Mesendoderm (in vitro differentiated cells): ENCODE measurements around the gene GLIS1.

Experiments
- DNase-seq: peaks from one replicate; pipeline ENCODE4 v3.0.0; 2013
- H2AK5ac ChIP-seq: 2 replicates; pipeline ENCODE4 v1.6.1; 2013; ENCODE audit warnings: low read length, inconsistent platforms
- H2BK120ac ChIP-seq: 2 replicates; pipeline ENCODE4 v1.6.1; 2013; ENCODE audit warnings: low read depth, mild to moderate bottlenecking, low read length, moderate library complexity, mixed read lengths
- H2BK15ac ChIP-seq: replicated peaks from 2 replicates; pipeline ENCODE4 v1.6.1; 2013; ENCODE audit warnings: low read depth, mild to moderate bottlenecking, moderate library complexity
- H2BK5ac ChIP-seq: 2 replicates; pipeline ENCODE4 v1.6.1; 2013; ENCODE audit warnings: low read length, inconsistent platforms
- H3K18ac ChIP-seq: 2 replicates; pipeline ENCODE4 v1.6.1; 2013; ENCODE audit warnings: mild to moderate bottlenecking, low read length, mixed read lengths
- H3K23ac ChIP-seq: one replicate; pipeline ENCODE4 v1.6.1; 2013; ENCODE audit warnings: low read length
- H3K27ac ChIP-seq: 2 replicates; pipeline ENCODE4 v1.5.1; 2013; ENCODE audit warnings: low read depth, mild to moderate bottlenecking, inconsistent platforms, low read length, moderate library complexity
- H3K27me3 ChIP-seq: 2 replicates; pipeline ENCODE4 v1.6.1; 2013; ENCODE audit warnings: low read length, control low read depth, mild to moderate bottlenecking, inconsistent platforms; ENCODE audit not compliant: insufficient read depth, poor library complexity
- H3K36me3 ChIP-seq: 2 replicates; pipeline ENCODE4 v1.6.1; 2013; ENCODE audit warnings: low read length, inconsistent platforms; ENCODE audit not compliant: control insufficient read depth, insufficient read depth
- H3K4ac ChIP-seq: one replicate; pipeline ENCODE4 v1.6.1; 2013; ENCODE audit warnings: low read depth, mild to moderate bottlenecking, low read length, moderate library complexity
- H3K4me1 ChIP-seq: 2 replicates; pipeline ENCODE4 v1.6.1; 2013; ENCODE audit warnings: low read depth, low read length, inconsistent platforms; ENCODE audit not compliant: control insufficient read depth
- H3K4me2 ChIP-seq: 2 replicates; pipeline ENCODE4 v1.6.1; 2013; ENCODE audit warnings: low read length
- H3K4me3 ChIP-seq: 2 replicates; pipeline ENCODE4 v1.5.1; 2013; ENCODE audit warnings: mild to moderate bottlenecking, low read length
- H3K56ac ChIP-seq: one replicate; pipeline ENCODE4 v1.6.1; 2013; ENCODE audit warnings: low read length
- H3K79me1 ChIP-seq: 2 replicates; pipeline ENCODE4 v1.6.1; 2013; ENCODE audit warnings: low read length, inconsistent platforms
- H3K79me2 ChIP-seq: 2 replicates; pipeline ENCODE4 v1.6.1; 2013; ENCODE audit warnings: mild to moderate bottlenecking, low read length; ENCODE audit not compliant: control insufficient read depth, insufficient read depth
- H3K9ac ChIP-seq: 2 replicates; pipeline ENCODE4 v1.6.1; 2013; ENCODE audit warnings: low read length, inconsistent platforms
- H4K5ac ChIP-seq: one replicate; pipeline ENCODE4 v1.6.1; 2013; ENCODE audit warnings: low read length
- H4K8ac ChIP-seq: one replicate; pipeline ENCODE4 v1.6.1; 2013; ENCODE audit warnings: low read depth, mild to moderate bottlenecking, control low read depth, low read length, moderate library complexity
- WGBS: extraction: QIAGEN DNeasy Blood & Tissue Kit; methylation state at CpG from one replicate; pipeline ENCODE4 v1.1.7; 2013; ENCODE audit warnings: low lambda C conversion rate, missing lambda C conversion rate; ENCODE audit not compliant: insufficient coverage; ENCODE audit errors: extremely low coverage; 5-methylcytosine and 5-hydroxymethylcytosine counted together

Gene GLIS1

DNA sequence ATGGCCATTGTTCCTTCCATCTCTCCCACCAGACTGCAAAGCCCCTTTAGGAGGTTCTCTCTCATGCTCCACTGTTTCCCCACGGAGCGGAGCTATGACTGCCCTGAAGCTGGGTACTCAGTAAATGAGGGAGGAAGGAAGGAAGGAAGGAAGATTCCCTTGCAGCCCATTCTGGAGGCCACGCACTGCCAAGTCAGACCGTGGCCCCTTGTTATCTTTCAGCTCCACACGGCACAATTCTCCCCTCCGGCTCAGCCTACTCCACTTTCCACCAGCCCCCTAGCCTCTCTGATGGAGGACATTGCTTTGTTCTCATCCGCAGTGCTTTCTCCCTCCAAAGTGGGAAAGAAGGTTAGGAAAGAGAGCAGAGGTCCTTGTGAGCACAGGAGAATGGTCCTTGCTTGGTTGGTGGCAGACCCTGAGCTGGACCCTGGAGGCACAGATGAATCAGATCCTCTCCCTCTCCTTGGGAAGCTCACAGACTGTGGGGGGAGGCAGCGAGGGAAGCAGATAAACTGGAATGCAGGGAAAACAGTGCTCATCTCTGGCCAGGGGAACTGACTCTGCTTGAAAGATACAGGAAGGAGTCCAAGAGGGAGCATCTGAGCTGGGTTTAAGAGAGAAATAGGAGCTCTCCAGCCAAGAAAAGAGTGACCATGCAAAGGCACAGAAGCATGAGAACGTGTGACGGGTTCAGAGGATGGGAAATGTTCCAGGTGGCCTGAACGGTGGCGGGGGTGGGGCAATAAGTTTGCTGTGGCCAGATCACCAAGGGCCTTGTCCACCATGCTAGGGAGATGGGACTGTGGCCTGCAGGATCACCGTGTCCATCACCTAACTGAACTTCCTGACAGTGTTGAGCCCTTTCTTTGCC lies 52.6 kb downstream of the GLIS1 start:
- H3K4me3 ChIP-seq = no peak overlapping the region
- no peak overlapping the region for H2AK5ac ChIP-seq
- H3K9ac ChIP-seq = no peak overlapping the region
- peak overlapping the region; percentile 68 for H3K56ac ChIP-seq
- no peaks in the 10 kb centered on the region for H3K79me2 ChIP-seq
- peaks cover 23% of the 10 kb centered on the region for H3K4me1 ChIP-seq
- H3K27ac ChIP-seq = peak overlapping the region; percentile 21
- no peaks in the 10 kb centered on the region for H3K36me3 ChIP-seq
- no peak overlapping the region for H2BK15ac ChIP-seq
- DNase-seq = peak; percentile 65
- peak overlapping the region; percentile 6 for H2BK5ac ChIP-seq
- no peak overlapping the region for H4K8ac ChIP-seq
- no peak overlapping the region for H3K4ac ChIP-seq
- WGBS = no CpG with 5 or more reads among the region's 13 CpGs
- H3K27me3 ChIP-seq = no peaks in the 10 kb centered on the region
- no peak overlapping the region for H2BK120ac ChIP-seq
- H4K5ac ChIP-seq = no peak overlapping the region
- H3K23ac ChIP-seq = no peak overlapping the region
- peaks cover 9% of the 10 kb centered on the region for H3K79me1 ChIP-seq
- no peak overlapping the region for H3K4me2 ChIP-seq
- no peak overlapping the region for H3K18ac ChIP-seq

DNA sequence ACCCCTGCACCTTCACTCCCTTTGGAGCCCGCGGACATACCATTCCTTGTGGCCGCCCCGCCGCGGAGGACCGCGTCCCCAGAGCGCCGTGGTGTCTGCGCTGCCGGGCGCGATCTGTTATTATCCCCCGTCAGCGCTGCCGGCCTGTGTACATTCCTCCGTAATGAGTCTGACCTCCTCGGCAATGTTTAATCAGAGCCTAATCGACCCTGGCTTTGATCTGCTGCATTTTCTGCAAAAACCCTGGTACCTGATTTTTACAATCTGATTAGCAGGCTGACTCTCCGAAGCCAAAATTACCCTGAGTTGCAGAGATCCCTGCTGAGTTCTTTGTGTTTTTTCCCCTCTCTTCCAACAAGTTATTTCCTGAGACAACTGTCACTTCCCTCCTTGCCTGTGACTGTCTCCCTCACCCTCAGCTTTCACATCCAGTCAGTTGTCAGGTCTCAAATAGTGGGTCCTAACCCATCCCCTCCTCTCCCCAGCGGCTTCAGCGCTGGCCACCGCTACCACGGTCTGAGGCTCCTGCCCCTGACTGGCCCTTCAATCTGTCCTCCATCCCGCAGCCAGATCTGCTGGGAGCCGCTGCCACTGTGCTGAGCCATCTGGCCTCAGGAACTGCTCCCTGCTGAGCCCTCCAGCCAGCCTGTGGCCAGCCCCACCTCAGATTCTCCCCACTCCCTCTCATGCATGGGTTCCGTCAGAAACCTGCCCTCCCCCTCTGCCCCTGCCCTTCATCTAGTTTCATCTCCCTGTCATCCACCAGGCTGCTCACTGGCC lies 53.5 kb downstream of the GLIS1 start:
- H2AK5ac ChIP-seq = no peak overlapping the region
- H3K27me3 ChIP-seq = no peaks in the 10 kb centered on the region
- H3K36me3 ChIP-seq = no peaks in the 10 kb centered on the region
- H2BK5ac ChIP-seq = no peak overlapping the region
- no peak overlapping the region for H3K4ac ChIP-seq
- peak; percentile 63 for DNase-seq
- H3K9ac ChIP-seq = peak overlapping the region; percentile 5
- H3K56ac ChIP-seq = peak overlapping the region; percentile 68
- no peak overlapping the region for H2BK15ac ChIP-seq
- H2BK120ac ChIP-seq = no peak overlapping the region
- H3K18ac ChIP-seq = no peak overlapping the region
- H3K4me3 ChIP-seq = no peak overlapping the region
- WGBS = no CpG with 5 or more reads among the region's 28 CpGs
- no peak overlapping the region for H3K23ac ChIP-seq
- peaks cover 23% of the 10 kb centered on the region for H3K4me1 ChIP-seq
- no peaks in the 10 kb centered on the region for H3K79me2 ChIP-seq
- no peak overlapping the region for H4K8ac ChIP-seq
- H3K4me2 ChIP-seq = no peak overlapping the region
- H4K5ac ChIP-seq = no peak overlapping the region
- peak overlapping the region; percentile 69 for H3K27ac ChIP-seq
- peaks cover 9% of the 10 kb centered on the region for H3K79me1 ChIP-seq

DNA sequence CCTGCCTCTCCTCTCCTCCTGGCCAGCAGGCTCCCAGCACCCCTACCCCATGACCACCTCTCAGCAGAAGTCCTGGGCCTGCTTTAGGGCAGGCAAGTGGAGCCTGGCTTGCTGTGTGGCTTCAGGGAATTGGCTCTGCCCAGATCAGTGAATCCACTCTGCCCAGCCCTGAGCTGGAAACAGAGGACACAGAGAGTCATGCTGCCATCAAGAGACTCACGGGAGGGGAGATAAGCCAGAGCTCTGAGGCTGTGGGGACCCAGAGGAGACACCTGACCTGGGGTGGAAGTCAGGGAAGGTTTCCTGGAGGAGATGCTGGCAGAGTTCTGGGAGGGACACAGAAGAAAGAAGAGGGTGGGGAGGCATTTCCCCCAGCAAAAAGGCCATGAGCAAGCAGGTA lies 54.2 kb downstream of the GLIS1 start:
- DNase-seq = no peak
- no peak overlapping the region for H2AK5ac ChIP-seq
- no peak overlapping the region for H3K4me3 ChIP-seq
- peaks cover 8% of the 10 kb centered on the region for H3K79me1 ChIP-seq
- no peak overlapping the region for H2BK5ac ChIP-seq
- no peak overlapping the region for H2BK15ac ChIP-seq
- peak overlapping the region; percentile 5 for H3K9ac ChIP-seq
- H3K4ac ChIP-seq = no peak overlapping the region
- no peak overlapping the region for H3K18ac ChIP-seq
- H2BK120ac ChIP-seq = no peak overlapping the region
- no peak overlapping the region for H3K27ac ChIP-seq
- peak overlapping the region; percentile 46 for H3K56ac ChIP-seq
- H3K4me2 ChIP-seq = no peak overlapping the region
- peaks cover 23% of the 10 kb centered on the region for H3K4me1 ChIP-seq
- H3K36me3 ChIP-seq = no peaks in the 10 kb centered on the region
- H3K79me2 ChIP-seq = no peaks in the 10 kb centered on the region
- H3K23ac ChIP-seq = no peak overlapping the region
- no CpG with 5 or more reads among the region's 1 CpG for WGBS
- H4K5ac ChIP-seq = no peak overlapping the region
- H4K8ac ChIP-seq = no peak overlapping the region
- no peaks in the 10 kb centered on the region for H3K27me3 ChIP-seq

DNA sequence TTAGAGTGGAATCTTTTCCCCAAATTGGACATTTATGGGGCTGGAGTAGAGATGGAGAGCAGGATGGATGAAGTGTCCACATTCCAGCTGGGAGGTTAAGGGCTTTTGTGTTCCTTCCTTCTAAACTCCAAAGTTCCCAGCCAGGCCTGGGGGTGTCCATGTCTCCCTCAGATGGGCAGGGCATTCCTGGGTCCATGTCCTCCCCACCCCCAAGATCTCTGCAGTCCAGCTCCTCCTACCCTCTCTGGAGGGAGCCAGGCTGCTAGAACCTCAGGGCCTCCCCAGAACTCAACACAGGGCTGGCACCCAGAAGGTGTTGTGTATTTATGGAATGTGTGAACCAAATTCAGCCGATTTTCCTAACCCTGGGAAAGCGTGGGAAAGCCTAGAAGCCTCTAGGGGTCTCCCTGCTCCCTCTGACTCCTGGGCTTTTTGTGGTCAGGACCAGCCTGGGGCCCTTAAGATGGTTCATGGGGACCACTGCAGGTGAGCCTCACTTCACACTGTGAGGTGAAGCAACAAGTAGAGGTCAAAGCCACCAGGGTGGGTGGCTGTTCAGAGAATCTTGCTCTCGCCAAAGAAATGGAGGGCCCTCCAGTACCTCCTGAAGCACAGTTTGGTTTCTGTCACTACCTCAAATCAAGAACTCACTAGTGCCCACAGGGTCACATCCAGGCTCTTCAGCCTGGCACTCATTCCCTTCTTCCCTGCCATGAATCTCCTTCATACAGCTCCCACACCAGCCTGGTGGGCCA lies 54.8 kb downstream of the GLIS1 start:
- H3K79me1 ChIP-seq = peaks cover 8% of the 10 kb centered on the region
- no peak overlapping the region for H2BK15ac ChIP-seq
- H3K9ac ChIP-seq = no peak overlapping the region
- peaks cover 23% of the 10 kb centered on the region for H3K4me1 ChIP-seq
- H3K18ac ChIP-seq = no peak overlapping the region
- no peak overlapping the region for H3K4ac ChIP-seq
- H3K79me2 ChIP-seq = no peaks in the 10 kb centered on the region
- H2AK5ac ChIP-seq = no peak overlapping the region
- H2BK5ac ChIP-seq = no peak overlapping the region
- H2BK120ac ChIP-seq = no peak overlapping the region
- no peak overlapping the region for H3K56ac ChIP-seq
- H4K5ac ChIP-seq = no peak overlapping the region
- no peaks in the 10 kb centered on the region for H3K36me3 ChIP-seq
- H3K27me3 ChIP-seq = no peaks in the 10 kb centered on the region
- H3K27ac ChIP-seq = no peak overlapping the region
- WGBS = no CpG with 5 or more reads among the region's 3 CpGs
- no peak overlapping the region for H3K4me2 ChIP-seq
- H4K8ac ChIP-seq = no peak overlapping the region
- peak; percentile 72 for DNase-seq
- H3K23ac ChIP-seq = no peak overlapping the region
- no peak overlapping the region for H3K4me3 ChIP-seq

DNA sequence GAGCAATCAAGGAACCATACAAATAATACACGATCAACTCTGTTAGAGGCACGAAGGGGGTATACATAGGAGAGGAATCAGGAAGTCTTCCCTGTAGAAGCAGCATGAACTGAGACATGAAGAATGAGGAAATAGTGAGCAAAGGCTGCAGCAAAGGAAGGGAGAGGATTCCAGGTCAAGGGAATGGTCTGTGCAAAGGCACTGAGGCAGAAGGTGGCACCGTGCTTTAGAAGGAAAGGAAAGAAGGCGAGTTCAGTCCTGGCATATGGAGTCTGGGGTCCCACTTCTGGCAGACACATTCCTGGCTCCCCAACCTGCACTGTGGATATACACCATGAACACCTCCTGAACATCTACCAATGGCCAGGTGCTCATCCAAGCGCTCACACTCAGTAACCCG lies 56.1 kb downstream of the GLIS1 start:
- H2AK5ac ChIP-seq = no peak overlapping the region
- no peak overlapping the region for H2BK5ac ChIP-seq
- no peak overlapping the region for H2BK15ac ChIP-seq
- H3K79me2 ChIP-seq = no peaks in the 10 kb centered on the region
- H4K5ac ChIP-seq = no peak overlapping the region
- H4K8ac ChIP-seq = no peak overlapping the region
- H3K56ac ChIP-seq = no peak overlapping the region
- no peak overlapping the region for H3K23ac ChIP-seq
- peaks cover 5% of the 10 kb centered on the region for H3K79me1 ChIP-seq
- no peak overlapping the region for H2BK120ac ChIP-seq
- no peak overlapping the region for H3K18ac ChIP-seq
- H3K4ac ChIP-seq = no peak overlapping the region
- no peak overlapping the region for H3K4me2 ChIP-seq
- no peaks in the 10 kb centered on the region for H3K27me3 ChIP-seq
- no peak overlapping the region for H3K27ac ChIP-seq
- no peak for DNase-seq
- H3K4me3 ChIP-seq = no peak overlapping the region
- H3K36me3 ChIP-seq = no peaks in the 10 kb centered on the region
- no peak overlapping the region for H3K9ac ChIP-seq
- H3K4me1 ChIP-seq = peaks cover 22% of the 10 kb centered on the region
- WGBS = no CpG with 5 or more reads among the region's 6 CpGs
